PC-3 (cell line): Measurements from ENCODE around the gene WAS. TPM values are rescaled to one million over a fixed set of nuclear protein-coding genes. Genes with fewer than 3 reads are reported as not detected.
A peak's percentile ranks its signal among the peaks of the same experiment; 100 is the strongest.

Experiments
- ATAC-seq: fragments of 200-7000 bp; cut with Tn5 transposase; 2 replicates; pipeline ENCODE4 v1.9.1; 2020; ENCODE audit warnings: mild to moderate bottlenecking, moderate library complexity
- BruUV-seq: library from RNA; stranded (reverse); fragments of 400-500 nt; replicated peaks from 2 replicates; lab custom pipeline; 2021; lab: Mats Ljungman, UMichigan
- CTCF ChIA-PET: fragments of 300-600 bp; sonication (Branson Sonifier 250); formaldehyde crosslinking; loops from one replicate; lab custom pipeline; 2022; ENCODE audit warnings: antibody characterized with exemption; lab: Charles Lee
- POLR2A ChIA-PET: fragments of 300-600 bp; sonication (Branson Sonifier 250); formaldehyde crosslinking; loops from one replicate; lab custom pipeline; 2022; ENCODE audit warnings: antibody characterized with exemption; ENCODE audit not compliant: unreplicated experiment; lab: Charles Lee
- DNase-seq: peaks from one replicate; pipeline ENCODE4 v3.0.0-alpha.2; 2015
- H2AFZ ChIP-seq: fragments of 300-600 bp; sonication (generic); 2 replicates; pipeline ENCODE4 v1.6.0; 2016; ENCODE audit warnings: antibody characterized with exemption, low read length
- H3F3A ChIP-seq: fragments of 300-600 bp; sonication (generic); one replicate; pipeline ENCODE4 v1.6.0; 2017; ENCODE audit warnings: antibody characterized with exemption, low read length, control low read depth, mild to moderate bottlenecking; ENCODE audit not compliant: unreplicated experiment
- H3K27ac ChIP-seq: fragments of 300-600 bp; sonication (generic); 2 replicates; pipeline ENCODE4 v1.5.1; 2016; ENCODE audit warnings: mild to moderate bottlenecking, low read length
- H3K27me3 ChIP-seq: fragments of 300-600 bp; sonication (generic); 2 replicates; pipeline ENCODE4 v1.6.1; 2016; ENCODE audit warnings: low read length, mixed read lengths
- H3K36me3 ChIP-seq: fragments of 300-600 bp; sonication (generic); 2 replicates; pipeline ENCODE4 v1.6.1; 2016; ENCODE audit warnings: low read depth, mixed run types, low read length, mixed read lengths
- H3K4me1 ChIP-seq: fragments of 300-600 bp; sonication (generic); 2 replicates; pipeline ENCODE4 v1.5.1; 2016; ENCODE audit warnings: low read length; ENCODE audit not compliant: insufficient read depth
- H3K4me2 ChIP-seq: fragments of 300-600 bp; sonication (generic); 2 replicates; pipeline ENCODE4 v1.6.0; 2016; ENCODE audit warnings: low read length
- H3K4me3 ChIP-seq: fragments of 300-600 bp; sonication (generic); 2 replicates; pipeline ENCODE4 v1.5.1; 2016; ENCODE audit warnings: mild to moderate bottlenecking, low read length, mixed read lengths
- H3K79me2 ChIP-seq: fragments of 300-600 bp; sonication (generic); 2 replicates; pipeline ENCODE4 v1.6.1; 2017; ENCODE audit warnings: low read length, mixed read lengths
- H3K9ac ChIP-seq: fragments of 300-600 bp; sonication (generic); 2 replicates; pipeline ENCODE4 v1.6.0; 2016; ENCODE audit warnings: mild to moderate bottlenecking, low read length
- H3K9me2 ChIP-seq: fragments of 300-600 bp; sonication (generic); replicated peaks from 2 replicates; pipeline ENCODE4 v1.6.1; 2016; ENCODE audit warnings: mixed run types, low read length, mixed read lengths
- H3K9me3 ChIP-seq: fragments of 300-600 bp; sonication (generic); 2 replicates; pipeline ENCODE4 v1.6.1; 2016; ENCODE audit warnings: low read length, mixed read lengths
- H4K20me1 ChIP-seq: fragments of 300-600 bp; sonication (generic); 2 replicates; pipeline ENCODE4 v1.6.1; 2016; ENCODE audit warnings: low read length, mixed read lengths
- EZH2 ChIP-seq: fragments of 300-600 bp; sonication (generic); IDR thresholded peaks from one replicate; pipeline ENCODE4 v1.6.1; 2017; ENCODE audit warnings: antibody characterized with exemption, mild to moderate bottlenecking, low read length; ENCODE audit not compliant: unreplicated experiment
- EZH2phosphoT487 ChIP-seq: fragments of 300-600 bp; sonication (generic); IDR thresholded peaks from 2 replicates; pipeline ENCODE4 v1.6.1; 2018; ENCODE audit warnings: mild to moderate bottlenecking, antibody characterized with exemption, low read length, borderline replicate concordance
- intact Hi-C: fragments of 100-400 bp; cut with micrococcal nuclease; formaldehyde crosslinking; loops from 2 replicates; pipeline ENCODE4 v1.9.0; 2023
- total RNA-seq: library from RNA; depleted of rRNA; stranded (reverse); fragments of >200 nt; gene quantifications from 2 replicates; pipeline ENCODE4 v1.2.3, GENCODE V29; 2014; rRNA removed
- TF ChIP-seq, protein P1 (sequence below): fragments of 300-600 bp; sonication (generic); conservative IDR thresholded peaks from 2 replicates; pipeline ENCODE4 v1.5.1; 2017; ENCODE audit warnings: antibody characterized with exemption, low read depth, mild to moderate bottlenecking, low read length

Gene WAS
- total RNA-seq, 1 experiment from 2014 or later = 0.66 TPM

DNA sequence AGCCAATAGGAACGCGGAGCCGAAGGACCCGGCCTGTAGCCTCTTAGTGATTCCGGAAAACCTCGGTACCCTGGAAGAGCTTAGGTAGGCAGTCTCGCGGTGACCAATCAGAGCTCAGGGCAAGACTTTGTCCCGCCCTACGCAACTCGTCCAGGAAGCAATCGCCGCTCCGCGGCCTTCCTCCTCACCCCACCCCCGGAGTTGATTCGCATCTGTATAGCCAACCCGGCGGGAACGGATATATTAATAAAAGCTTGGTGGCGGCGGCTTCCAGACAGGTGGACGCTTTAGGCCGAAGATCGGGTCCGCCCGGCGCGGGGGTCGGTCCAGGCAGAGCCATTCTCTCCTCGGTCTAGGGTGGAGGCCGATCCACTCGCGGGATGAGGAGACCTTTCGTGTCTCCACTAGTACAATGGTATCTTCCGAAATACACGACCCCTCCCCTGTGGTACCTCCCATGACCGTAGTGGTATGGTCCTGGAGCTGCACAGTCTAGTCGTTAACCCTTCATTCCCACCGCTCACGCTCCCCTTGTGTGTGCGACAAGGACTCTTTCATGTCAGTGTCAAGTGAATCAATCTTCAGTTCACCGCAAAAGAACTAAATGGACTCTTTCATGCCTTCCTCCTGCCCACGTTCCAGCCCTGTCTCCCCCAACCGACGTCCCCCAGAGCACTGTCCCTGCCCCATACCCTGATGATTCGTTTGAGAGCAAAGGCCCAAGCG is 53.8 kb downstream of the WAS start:
- Histone ChIP-seq H3K9me2 (no peaks in the 10 kb centered on the region), H3K79me2 (no peaks in the 10 kb centered on the region), H4K20me1 (no peaks in the 10 kb centered on the region), H3K27me3 (no peaks in the 10 kb centered on the region), H3K4me3 (peak overlapping the region; percentile 85), H3K4me2 (peak overlapping the region; percentile 95), H3K9me3 (no peaks in the 10 kb centered on the region), H3K9ac (peak overlapping the region; percentile 94), H3K36me3 (no peaks in the 10 kb centered on the region), H2AFZ (peak overlapping the region; percentile 89), H3K27ac (peak overlapping the region; percentile 83), H3F3A (no peaks in the 10 kb centered on the region), H3K4me1 (peaks cover 7% of the 10 kb centered on the region)
- DNase-seq (peak; percentile 97), ATAC-seq (peak; percentile 99)
- BruUV-seq = TSS peak; percentile 100
- intact Hi-C loops = no loop called here
- ChIA-PET CTCF (no interaction called here), POLR2A (interaction anchor here (0.5 to 1.4 kb wide), 12 partner anchors 33 to 1628 kb away, joined by 3 to 10 read pairs (median 4); partner anchors contain the start of genes HDAC6, SLC35A2 and SUV39H1)
- no peak for TF ChIP-seq EZH2phosphoT487
- no peak for TF ChIP-seq EZH2
- TF ChIP-seq, protein P1, sequence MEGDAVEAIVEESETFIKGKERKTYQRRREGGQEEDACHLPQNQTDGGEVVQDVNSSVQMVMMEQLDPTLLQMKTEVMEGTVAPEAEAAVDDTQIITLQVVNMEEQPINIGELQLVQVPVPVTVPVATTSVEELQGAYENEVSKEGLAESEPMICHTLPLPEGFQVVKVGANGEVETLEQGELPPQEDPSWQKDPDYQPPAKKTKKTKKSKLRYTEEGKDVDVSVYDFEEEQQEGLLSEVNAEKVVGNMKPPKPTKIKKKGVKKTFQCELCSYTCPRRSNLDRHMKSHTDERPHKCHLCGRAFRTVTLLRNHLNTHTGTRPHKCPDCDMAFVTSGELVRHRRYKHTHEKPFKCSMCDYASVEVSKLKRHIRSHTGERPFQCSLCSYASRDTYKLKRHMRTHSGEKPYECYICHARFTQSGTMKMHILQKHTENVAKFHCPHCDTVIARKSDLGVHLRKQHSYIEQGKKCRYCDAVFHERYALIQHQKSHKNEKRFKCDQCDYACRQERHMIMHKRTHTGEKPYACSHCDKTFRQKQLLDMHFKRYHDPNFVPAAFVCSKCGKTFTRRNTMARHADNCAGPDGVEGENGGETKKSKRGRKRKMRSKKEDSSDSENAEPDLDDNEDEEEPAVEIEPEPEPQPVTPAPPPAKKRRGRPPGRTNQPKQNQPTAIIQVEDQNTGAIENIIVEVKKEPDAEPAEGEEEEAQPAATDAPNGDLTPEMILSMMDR = no peak

DNA sequence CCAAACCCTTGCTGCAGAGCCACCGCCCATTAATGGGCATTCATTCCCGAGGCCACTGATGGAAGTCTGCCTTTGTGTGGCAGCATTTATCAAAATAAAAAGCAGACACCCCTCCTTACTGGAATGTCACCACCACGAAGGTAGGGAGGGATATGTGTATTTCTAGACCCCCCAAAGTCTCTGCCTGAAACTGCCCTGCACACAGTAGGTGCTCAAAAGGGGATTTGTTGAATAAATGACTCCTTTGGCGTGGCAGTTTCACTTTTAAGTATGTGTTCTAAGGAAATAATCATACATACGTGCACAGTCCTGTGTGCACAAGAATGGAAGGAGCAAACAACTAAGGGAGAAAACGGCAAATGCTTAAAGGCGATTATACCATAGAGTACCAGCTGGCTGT is 54.3 kb downstream of the WAS start:
- peaks cover 7% of the 10 kb centered on the region for H3K4me1 ChIP-seq
- no peaks in the 10 kb centered on the region for H4K20me1 ChIP-seq
- ChIA-PET CTCF (no interaction called here), POLR2A (interaction anchor here (1.0 to 1.4 kb wide), 2 partner anchors 41 to 174 kb away, joined by 4 to 5 read pairs; partner anchors contain the start of genes SLC35A2 and SUV39H1)
- peak overlapping the region; percentile 85 for H3K4me3 ChIP-seq
- no peaks in the 10 kb centered on the region for H3K36me3 ChIP-seq
- H3K4me2 ChIP-seq = peak overlapping the region; percentile 95
- peak overlapping the region; percentile 83 for H3K27ac ChIP-seq
- no peaks in the 10 kb centered on the region for H3F3A ChIP-seq
- H3K27me3 ChIP-seq = no peaks in the 10 kb centered on the region
- ATAC-seq (no peak), DNase-seq (no peak)
- H3K9ac ChIP-seq = peak overlapping the region; percentile 94
- intact Hi-C loops = no loop called here
- H3K79me2 ChIP-seq = no peaks in the 10 kb centered on the region
- H3K9me3 ChIP-seq = no peaks in the 10 kb centered on the region
- H3K9me2 ChIP-seq = no peaks in the 10 kb centered on the region
- H2AFZ ChIP-seq = peak overlapping the region; percentile 89
- no TSS peak for BruUV-seq
- TF ChIP-seq, protein P1 = no peak
- TF ChIP-seq EZH2phosphoT487 (no peak), EZH2 (no peak)

Other genes starting within 250 kb of the WAS start
- 1.6 and 2.4 TPM in 2 replicates for gene SLC38A5, start 213.5 kb upstream of the WAS start, total RNA-seq
- gene FTSJ1, start 207.6 kb upstream of the WAS start, total RNA-seq = 175 and 189 TPM in 2 replicates
- 38.9 and 48.3 TPM in 2 replicates for gene PORCN, start 174.8 kb upstream of the WAS start, total RNA-seq
- gene EBP, start 162.0 kb upstream of the WAS start, total RNA-seq = 307 and 324 TPM in 2 replicates
- 11.3 and 24.2 TPM in 2 replicates for gene TBC1D25, start 144.1 kb upstream of the WAS start, total RNA-seq
- gene RBM3, start 109.3 kb upstream of the WAS start, total RNA-seq = 375 and 389 TPM in 2 replicates
- gene WDR13, start 86.3 kb upstream of the WAS start, total RNA-seq = 93.3 and 106 TPM in 2 replicates
- gene SUV39H1, start 12.9 kb downstream of the WAS start, total RNA-seq = 22.3 and 31.7 TPM in 2 replicates
- gene GLOD5, start 77.9 kb downstream of the WAS start, total RNA-seq = not detected in 2 replicates
- not detected in 2 replicates for gene GATA1, start 102.8 kb downstream of the WAS start, total RNA-seq
- 58.0 and 61.7 TPM in 2 replicates for gene HDAC6, start 118.3 kb downstream of the WAS start, total RNA-seq
- gene ERAS, start 142.7 kb downstream of the WAS start, total RNA-seq = not detected in 2 replicates
- 135 and 177 TPM in 2 replicates for gene PCSK1N, start 151.8 kb downstream of the WAS start, total RNA-seq
- gene TIMM17B, start 214.0 kb downstream of the WAS start, total RNA-seq = 101 and 119 TPM in 2 replicates
- gene PQBP1, start 214.1 kb downstream of the WAS start, total RNA-seq = 189 and 241 TPM in 2 replicates
- gene SLC35A2, start 227.8 kb downstream of the WAS start, total RNA-seq = 46.6 and 46.8 TPM in 2 replicates
- 24.1 and 25.6 TPM in 2 replicates for gene PIM2, start 235.2 kb downstream of the WAS start, total RNA-seq